B cell (primary cell): ENCODE measurements around the gene SPRR2G. TPM values are rescaled to one million over a fixed set of nuclear protein-coding genes. Genes with fewer than 3 reads are reported as not detected.
"Not testable (repeated sequence)": the region's sequence is repeated elsewhere in the genome, so short reads cannot be mapped to it uniquely, and the experiment has no call there.

Source experiments
- ATAC-seq: fragments of 200-7000 bp; cut with Tn5 transposase; one replicate; pipeline ENCODE4 v1.10.0; 2021; ENCODE audit warnings: low read depth, mild to moderate bottlenecking, moderate number of reproducible peaks, moderate library complexity
- CTCF ChIA-PET: fragments of 350-600 bp; sonication (Branson Sonifier 250); formaldehyde crosslinking; loops from one replicate; lab custom pipeline; 2021; ENCODE audit warnings: antibody characterized with exemption, inconsistent platforms; lab: Charles Lee
- POLR2A ChIA-PET: fragments of 350-600 bp; sonication (Branson Sonifier 250); formaldehyde crosslinking; loops from one replicate; lab custom pipeline; 2021; ENCODE audit warnings: antibody characterized with exemption; lab: Charles Lee
- DNase-seq: peaks from one replicate; pipeline ENCODE4 v3.0.0; 2013
- H2AFZ ChIP-seq: 2 replicates; pipeline ENCODE4 v1.6.1; 2012; ENCODE audit warnings: mild to moderate bottlenecking, low read depth, low read length; ENCODE audit not compliant: insufficient read depth, poor library complexity, severe bottlenecking
- H3K27ac ChIP-seq, 2 donors: 1 replicate in 1 of 2; 2 replicates in 1 of 2; pipeline ENCODE4 v1.5.1; 2012 to 2013; ENCODE audit warnings: low read length in 2 of 2, mild to moderate bottlenecking in 2 of 2, moderate library complexity in 1 of 2
- H3K27me3 ChIP-seq, 4 experiments: fragments of 200-600 bp in 1 of 4; sonication (generic) in 1 of 4; replicated peaks in 1 of 4; 1 replicate in 2 of 4; 2 replicates in 2 of 4; pipeline versions ENCODE4 v1.6.1 to v1.7.0; 2013 to 2016; ENCODE audit warnings: low read length in 3 of 4, mild to moderate bottlenecking in 2 of 4, mixed read lengths in 1 of 4, moderate library complexity in 1 of 4; ENCODE audit not compliant: insufficient read depth in 4 of 4, control insufficient read depth in 3 of 4; ENCODE audit errors: control extremely low read depth in 1 of 4
- H3K36me3 ChIP-seq, 2 experiments: replicated peaks in 1 of 2; 1 replicate in 1 of 2; 2 replicates in 1 of 2; pipeline versions ENCODE4 v1.6.1 to v1.7.1; 2013; ENCODE audit warnings: low read length in 1 of 2; ENCODE audit not compliant: insufficient read depth in 2 of 2, control insufficient read depth in 1 of 2; ENCODE audit errors: control extremely low read depth in 1 of 2, extremely low read depth in 1 of 2
- H3K4me1 ChIP-seq, 2 donors: fragments of 200-600 bp in 1 of 2; sonication (generic) in 1 of 2; 1 replicate in 1 of 2; 2 replicates in 1 of 2; pipeline versions ENCODE4 v1.5.1 to v1.6.1; 2013 to 2017; ENCODE audit warnings: low read length in 2 of 2; ENCODE audit not compliant: control insufficient read depth in 2 of 2, insufficient read depth in 2 of 2
- H3K4me2 ChIP-seq: replicated peaks from 2 replicates; pipeline ENCODE3; 2012; ENCODE audit warnings: mild to moderate bottlenecking, low read depth, low read length; ENCODE audit not compliant: poor library complexity, severe bottlenecking
- H3K4me3 ChIP-seq, 5 experiments: fragments of 200-600 bp in 1 of 5; sonication (generic) in 1 of 5; 1 replicate in 3 of 5; 2 replicates in 2 of 5; pipeline versions ENCODE4 v1.5.1 to v1.7.0; 2011 to 2016; ENCODE audit warnings: low read length in 4 of 5, mild to moderate bottlenecking in 4 of 5, low read depth in 2 of 5, control low read depth in 1 of 5, moderate library complexity in 1 of 5; ENCODE audit not compliant: insufficient read depth in 1 of 5; ENCODE audit errors: control extremely low read depth in 1 of 5, extremely low read depth in 1 of 5
- H3K79me2 ChIP-seq: fragments of 200-600 bp; sonication (generic); one replicate; pipeline ENCODE4 v1.6.0; 2016; ENCODE audit warnings: low read length; ENCODE audit not compliant: control insufficient read depth, insufficient read depth
- H3K9ac ChIP-seq: fragments of 200-600 bp; sonication (generic); 2 replicates; pipeline ENCODE4 v1.6.1; 2017; ENCODE audit warnings: mild to moderate bottlenecking, low read length, moderate library complexity
- H3K9me3 ChIP-seq, 3 donors: one replicate each; pipeline versions ENCODE4 v1.6.1 to v1.7.1; 2013; ENCODE audit warnings: low read length in 2 of 3; ENCODE audit not compliant: control insufficient read depth in 2 of 3, insufficient read depth in 1 of 3; ENCODE audit errors: control extremely low read depth in 1 of 3
- H4K20me1 ChIP-seq: 2 replicates; pipeline ENCODE4 v1.6.0; 2012; ENCODE audit warnings: mild to moderate bottlenecking, low read length; ENCODE audit not compliant: insufficient read depth, control insufficient read depth, poor library complexity, severe bottlenecking
- H3K27ac Mint-ChIP-seq: one replicate; pipeline ENCODE4 v1.8.0; 2021; ENCODE audit warnings: mixed read lengths
- H3K27me3 Mint-ChIP-seq: one replicate; pipeline ENCODE4 v1.8.0; 2021; ENCODE audit warnings: mixed read lengths
- H3K4me1 Mint-ChIP-seq: one replicate; pipeline ENCODE4 v1.8.0; 2021; ENCODE audit warnings: mixed read lengths
- H3K4me3 Mint-ChIP-seq: one replicate; pipeline ENCODE4 v1.8.0; 2021; ENCODE audit warnings: mixed read lengths
- H3K9me3 Mint-ChIP-seq: one replicate; pipeline ENCODE4 v1.8.0; 2022; ENCODE audit warnings: mixed read lengths; ENCODE audit not compliant: insufficient read depth
- EZH2 ChIP-seq: IDR thresholded peaks from 2 replicates; pipeline ENCODE4 v1.6.1; 2012; ENCODE audit warnings: borderline replicate concordance, low read depth, mild to moderate bottlenecking, moderate library complexity, low read length; ENCODE audit not compliant: insufficient read depth, poor library complexity, severe bottlenecking
- WGBS: methylation state at CpG from one replicate; pipeline ENCODE4 v1.1.5; 2013; ENCODE audit warnings: missing lambda C conversion rate; ENCODE audit not compliant: insufficient coverage; 5-methylcytosine and 5-hydroxymethylcytosine counted together
- intact Hi-C: fragments of 100-400 bp; cut with micrococcal nuclease; formaldehyde crosslinking; loops from one replicate; pipeline ENCODE4 v1.10.0; 2022
- polyA plus RNA-seq: library from polyadenylated mRNA; depleted of rRNA; stranded (reverse); fragments of >200 nt; gene quantifications from 2 replicates; pipeline ENCODE4 v1.2.3, GENCODE V29; 2012
- total RNA-seq, 2 donors: library from RNA; stranded (reverse); fragments of 120-200 nt in 1 of 2; gene quantifications; 1 replicate in 1 of 2; 2 replicates in 1 of 2; pipeline versions ENCODE4 v1.2.3 to v1.2.4, GENCODE V29; 2013 to 2022
- TF ChIP-seq, protein P1 (sequence below): fragments of 200-600 bp; IDR thresholded peaks from one replicate; pipeline ENCODE4 v1.8.0; 2022; ENCODE audit warnings: antibody characterized with exemption, mild to moderate bottlenecking

Gene SPRR2G
- total and polyA plus RNA-seq, 2 donors (not counting 1 experiment from before 2014, with no cell fraction given) = not detected

DNA sequence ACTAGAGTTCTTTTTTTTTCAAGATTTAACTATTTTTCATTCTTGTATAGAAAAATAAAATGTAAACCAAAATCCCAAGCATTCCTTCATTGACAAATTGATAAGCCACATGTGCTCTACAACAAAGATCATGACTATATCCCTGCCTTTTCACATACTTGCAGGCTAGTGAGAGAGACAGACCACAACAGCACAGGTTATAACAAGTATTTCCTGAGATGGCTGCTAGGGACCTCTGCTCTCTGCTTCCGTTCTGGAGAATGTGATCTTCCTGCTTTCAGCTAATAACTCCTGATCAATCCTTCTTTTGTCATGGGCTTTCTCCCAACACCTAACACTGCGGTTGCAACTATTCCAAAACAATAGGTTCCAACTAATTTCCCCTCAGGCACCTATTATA lies 23.4 kb downstream of the SPRR2G start:
- peaks cover 25% of the 10 kb centered on the region for H3K27me3 Mint-ChIP-seq
- intact Hi-C loops = no loop called here
- POLR2A ChIA-PET = no interaction called here
- H3K79me2 ChIP-seq = no peaks in the 10 kb centered on the region
- H4K20me1 ChIP-seq = no peaks in the 10 kb centered on the region
- no peak overlapping the region for H2AFZ ChIP-seq
- no peak overlapping the region for H3K4me3 Mint-ChIP-seq
- no peaks in the 10 kb centered on the region for H3K4me1 ChIP-seq
- H3K9me3 ChIP-seq = peaks cover 1 to 5% (median 5%) of the 10 kb centered on the region in 3 donors
- H3K4me2 ChIP-seq = no peak overlapping the region
- no peaks in the 10 kb centered on the region for H3K4me1 Mint-ChIP-seq
- CTCF ChIA-PET = no interaction called here
- DNase-seq (no peak), ATAC-seq (no peak)
- H3K9me3 Mint-ChIP-seq = peaks cover 13% of the 10 kb centered on the region
- no peak overlapping the region for H3K27ac Mint-ChIP-seq
- no peak overlapping the region for H3K9ac ChIP-seq
- H3K27me3 ChIP-seq = peaks cover 0 to 6% (median 2%) of the 10 kb centered on the region in 4 experiments
- H3K27ac ChIP-seq = no peak overlapping the region
- no peak for TF ChIP-seq EZH2
- TF ChIP-seq, protein P1, sequence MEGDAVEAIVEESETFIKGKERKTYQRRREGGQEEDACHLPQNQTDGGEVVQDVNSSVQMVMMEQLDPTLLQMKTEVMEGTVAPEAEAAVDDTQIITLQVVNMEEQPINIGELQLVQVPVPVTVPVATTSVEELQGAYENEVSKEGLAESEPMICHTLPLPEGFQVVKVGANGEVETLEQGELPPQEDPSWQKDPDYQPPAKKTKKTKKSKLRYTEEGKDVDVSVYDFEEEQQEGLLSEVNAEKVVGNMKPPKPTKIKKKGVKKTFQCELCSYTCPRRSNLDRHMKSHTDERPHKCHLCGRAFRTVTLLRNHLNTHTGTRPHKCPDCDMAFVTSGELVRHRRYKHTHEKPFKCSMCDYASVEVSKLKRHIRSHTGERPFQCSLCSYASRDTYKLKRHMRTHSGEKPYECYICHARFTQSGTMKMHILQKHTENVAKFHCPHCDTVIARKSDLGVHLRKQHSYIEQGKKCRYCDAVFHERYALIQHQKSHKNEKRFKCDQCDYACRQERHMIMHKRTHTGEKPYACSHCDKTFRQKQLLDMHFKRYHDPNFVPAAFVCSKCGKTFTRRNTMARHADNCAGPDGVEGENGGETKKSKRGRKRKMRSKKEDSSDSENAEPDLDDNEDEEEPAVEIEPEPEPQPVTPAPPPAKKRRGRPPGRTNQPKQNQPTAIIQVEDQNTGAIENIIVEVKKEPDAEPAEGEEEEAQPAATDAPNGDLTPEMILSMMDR = no peak
- WGBS = 73% methylated on average over 2 of the region's 2 CpGs
- H3K36me3 ChIP-seq = no peaks in the 10 kb centered on the region
- H3K4me3 ChIP-seq = no peak overlapping the region

DNA sequence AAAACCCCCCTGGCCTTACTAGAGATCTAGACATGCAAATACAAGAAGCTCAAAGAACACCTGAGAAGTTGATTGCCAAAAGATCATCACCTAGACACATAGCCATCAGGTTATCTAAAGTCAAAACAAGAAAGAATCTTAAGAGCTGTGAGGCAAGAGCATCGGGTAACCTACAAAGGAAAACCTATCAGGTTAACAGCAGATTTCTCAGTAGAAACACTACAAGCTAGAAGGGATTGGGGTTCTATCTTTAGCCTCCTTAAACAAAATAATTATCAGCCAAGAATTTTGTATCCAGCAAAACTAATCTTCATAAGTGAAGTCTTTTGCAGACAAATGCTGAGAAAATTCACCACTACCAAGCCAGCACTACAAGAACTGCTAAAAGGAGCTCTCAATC lies 25.2 kb downstream of the SPRR2G start:
- CTCF ChIA-PET = no interaction called here
- H3K4me1 Mint-ChIP-seq = no peaks in the 10 kb centered on the region
- H3K36me3 ChIP-seq = no peaks in the 10 kb centered on the region
- ATAC-seq (no peak), DNase-seq (no peak)
- POLR2A ChIA-PET = no interaction called here
- intact Hi-C loops = no loop called here
- TF ChIP-seq, protein P1 = no peak
- H3K27ac Mint-ChIP-seq = no peak overlapping the region
- no CpG with 5 or more reads among the region's 1 CpG for WGBS
- peaks cover 1 to 5% (median 5%) of the 10 kb centered on the region in 3 donors for H3K9me3 ChIP-seq
- H3K9ac ChIP-seq = no peak overlapping the region
- peaks cover 0 to 4% (median under 1%) of the 10 kb centered on the region in 4 experiments for H3K27me3 ChIP-seq
- H2AFZ ChIP-seq = no peak overlapping the region
- H3K27me3 Mint-ChIP-seq = peaks cover 17% of the 10 kb centered on the region
- H3K4me1 ChIP-seq = no peaks in the 10 kb centered on the region
- H3K27ac ChIP-seq = no peak overlapping the region
- no peak overlapping the region for H3K4me2 ChIP-seq
- no peak overlapping the region for H3K4me3 ChIP-seq
- no peaks in the 10 kb centered on the region for H4K20me1 ChIP-seq
- no peak overlapping the region for H3K4me3 Mint-ChIP-seq
- no peaks in the 10 kb centered on the region for H3K79me2 ChIP-seq
- peaks cover 13% of the 10 kb centered on the region for H3K9me3 Mint-ChIP-seq

DNA sequence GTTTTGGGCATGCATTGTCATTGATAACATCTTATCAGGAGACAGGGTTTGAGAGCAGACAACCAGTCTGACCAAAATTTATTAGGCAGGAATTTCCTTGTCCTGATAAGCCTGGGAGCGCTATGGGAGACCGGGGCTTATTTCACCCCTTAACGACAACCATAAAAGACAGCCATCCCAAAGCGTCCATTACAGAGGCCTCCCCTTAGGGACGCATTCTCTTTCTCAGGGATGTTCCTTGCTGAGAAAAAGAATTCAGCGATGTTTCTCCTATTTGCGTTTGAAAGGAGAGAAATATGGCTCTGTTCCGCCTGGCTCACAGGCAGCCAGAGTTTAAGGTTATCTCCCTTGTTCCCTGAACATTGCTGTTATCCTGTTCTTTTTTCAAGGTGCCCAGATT lies 26.9 kb downstream of the SPRR2G start:
- ATAC-seq, H3K27ac ChIP-seq, H3K4me3 Mint-ChIP-seq, H3K27me3 ChIP-seq, H3K4me1 ChIP-seq, H3K4me1 Mint-ChIP-seq, intact Hi-C loops, H3K4me2 ChIP-seq, CTCF ChIA-PET, H4K20me1 ChIP-seq, H3K36me3 ChIP-seq, H3K9ac ChIP-seq, H3K79me2 ChIP-seq, H2AFZ ChIP-seq, H3K4me3 ChIP-seq, POLR2A ChIA-PET, H3K9me3 ChIP-seq, H3K27ac Mint-ChIP-seq, DNase-seq: not testable (repeated sequence)
- WGBS = 83% methylated on average over 7 of the region's 8 CpGs
- Mint-ChIP-seq H3K9me3 (peaks cover 13% of the 10 kb centered on the region), H3K27me3 (peaks cover 13% of the 10 kb centered on the region)
